Chondrocyte (in vitro differentiated cells): ENCODE data around the gene NR2C1. TPM values are rescaled to one million over a fixed set of nuclear protein-coding genes. Genes with fewer than 3 reads are reported as not detected.
"Not testable (repeated sequence)": the region's sequence is repeated elsewhere in the genome, so short reads cannot be mapped to it uniquely, and the experiment has no call there.

Experiments
- DNase-seq: peaks from one replicate; pipeline ENCODE4 v3.0.0; 2021; ENCODE audit warnings: mixed read lengths, low spot score
- H3K27ac Mint-ChIP-seq: one replicate; pipeline ENCODE4 v1.8.0; 2021; ENCODE audit warnings: mild to moderate bottlenecking, moderate library complexity, mixed read lengths; ENCODE audit not compliant: unreplicated experiment
- H3K27me3 Mint-ChIP-seq: 2 replicates; pipeline ENCODE4 v1.8.0; 2021; ENCODE audit warnings: low read depth, mixed read lengths
- H3K36me3 Mint-ChIP-seq: 2 replicates; pipeline ENCODE4 v1.8.0; 2021; ENCODE audit warnings: low read depth, mixed read lengths
- H3K4me1 Mint-ChIP-seq: 2 replicates; pipeline ENCODE4 v1.8.0; 2021; ENCODE audit warnings: low read depth, mild to moderate bottlenecking, mixed read lengths
- H3K4me3 Mint-ChIP-seq: one replicate; pipeline ENCODE4 v1.8.0; 2021; ENCODE audit warnings: mild to moderate bottlenecking, moderate library complexity, mixed read lengths; ENCODE audit not compliant: unreplicated experiment
- H3K9me3 Mint-ChIP-seq: 2 replicates; pipeline ENCODE4 v1.8.0; 2021; ENCODE audit warnings: low read depth, mixed read lengths
- total RNA-seq: library from RNA; stranded (reverse); gene quantifications from 3 replicates; pipeline ENCODE4 v1.2.1, GENCODE V29; 2021
- TF ChIP-seq, protein P1 (sequence below): fragments of 200-600 bp; sonication (generic); IDR thresholded peaks from 2 replicates; pipeline ENCODE4 v1.5.0; 2021; ENCODE audit warnings: antibody characterized with exemption, mild to moderate bottlenecking, moderate library complexity

The NR2C1 gene
- total RNA-seq, 1 donor from 2014 or later = 29.7 TPM

DNA sequence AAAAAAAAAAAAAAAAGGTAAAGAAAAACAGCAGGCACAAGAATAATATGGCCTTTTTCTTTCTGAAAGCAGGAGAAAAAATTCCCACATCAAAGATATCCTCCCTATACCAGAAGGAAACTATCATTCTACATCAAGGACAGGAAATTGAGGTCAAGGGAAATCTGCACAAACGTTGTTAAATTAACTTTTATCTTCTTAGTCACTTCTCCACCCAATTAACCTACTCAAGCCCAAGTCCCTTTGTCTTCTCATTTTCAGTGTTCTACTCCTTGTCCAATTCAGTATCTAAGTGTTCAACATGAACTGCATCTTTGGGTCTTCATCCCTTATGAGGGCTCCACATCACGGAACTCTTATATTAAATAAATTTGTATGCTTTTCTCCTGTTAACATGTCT lies 85.6 kb downstream of the NR2C1 start:
- TF ChIP-seq, protein P1, sequence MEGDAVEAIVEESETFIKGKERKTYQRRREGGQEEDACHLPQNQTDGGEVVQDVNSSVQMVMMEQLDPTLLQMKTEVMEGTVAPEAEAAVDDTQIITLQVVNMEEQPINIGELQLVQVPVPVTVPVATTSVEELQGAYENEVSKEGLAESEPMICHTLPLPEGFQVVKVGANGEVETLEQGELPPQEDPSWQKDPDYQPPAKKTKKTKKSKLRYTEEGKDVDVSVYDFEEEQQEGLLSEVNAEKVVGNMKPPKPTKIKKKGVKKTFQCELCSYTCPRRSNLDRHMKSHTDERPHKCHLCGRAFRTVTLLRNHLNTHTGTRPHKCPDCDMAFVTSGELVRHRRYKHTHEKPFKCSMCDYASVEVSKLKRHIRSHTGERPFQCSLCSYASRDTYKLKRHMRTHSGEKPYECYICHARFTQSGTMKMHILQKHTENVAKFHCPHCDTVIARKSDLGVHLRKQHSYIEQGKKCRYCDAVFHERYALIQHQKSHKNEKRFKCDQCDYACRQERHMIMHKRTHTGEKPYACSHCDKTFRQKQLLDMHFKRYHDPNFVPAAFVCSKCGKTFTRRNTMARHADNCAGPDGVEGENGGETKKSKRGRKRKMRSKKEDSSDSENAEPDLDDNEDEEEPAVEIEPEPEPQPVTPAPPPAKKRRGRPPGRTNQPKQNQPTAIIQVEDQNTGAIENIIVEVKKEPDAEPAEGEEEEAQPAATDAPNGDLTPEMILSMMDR = no peak
- no peak for DNase-seq
- H3K4me3 Mint-ChIP-seq = no peak overlapping the region
- peaks cover 16% of the 10 kb centered on the region for H3K4me1 Mint-ChIP-seq
- peaks cover 14% of the 10 kb centered on the region for H3K36me3 Mint-ChIP-seq
- no peak overlapping the region for H3K27ac Mint-ChIP-seq
- H3K27me3 Mint-ChIP-seq = no peaks in the 10 kb centered on the region
- no peaks in the 10 kb centered on the region for H3K9me3 Mint-ChIP-seq

DNA sequence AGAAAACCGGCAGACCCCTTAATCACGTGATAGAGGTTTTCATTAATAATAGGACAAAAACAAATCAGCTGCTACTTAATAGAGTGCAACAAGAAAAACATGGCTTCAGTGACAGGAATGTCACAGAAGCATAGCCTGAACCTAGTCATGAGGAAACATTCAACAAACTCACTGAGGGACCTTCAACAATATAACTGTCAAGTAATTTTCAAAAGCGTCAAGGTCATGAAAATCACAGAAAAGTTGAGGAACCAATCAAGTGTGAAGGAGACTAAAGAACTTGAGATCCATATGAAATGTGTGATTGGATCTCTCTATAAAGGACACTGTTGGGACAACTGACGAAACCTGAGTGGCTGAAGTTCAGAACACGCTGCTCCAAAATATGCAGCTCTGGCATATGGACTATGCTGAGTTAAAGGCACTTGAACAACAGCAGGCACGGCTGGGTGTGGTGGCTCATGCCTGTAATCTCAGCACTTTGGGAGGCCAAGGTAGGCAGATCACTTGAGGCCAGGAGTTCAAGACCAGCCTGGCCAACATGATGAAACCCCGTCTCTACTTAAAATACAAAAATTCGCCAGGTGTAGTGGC lies 86.2 kb downstream of the NR2C1 start:
- TF ChIP-seq, protein P1 = no peak
- no peaks in the 10 kb centered on the region for H3K27me3 Mint-ChIP-seq
- H3K4me1 Mint-ChIP-seq = peaks cover 22% of the 10 kb centered on the region
- no peaks in the 10 kb centered on the region for H3K9me3 Mint-ChIP-seq
- H3K4me3 Mint-ChIP-seq = no peak overlapping the region
- DNase-seq = no peak
- no peak overlapping the region for H3K27ac Mint-ChIP-seq
- peaks cover 12% of the 10 kb centered on the region for H3K36me3 Mint-ChIP-seq

DNA sequence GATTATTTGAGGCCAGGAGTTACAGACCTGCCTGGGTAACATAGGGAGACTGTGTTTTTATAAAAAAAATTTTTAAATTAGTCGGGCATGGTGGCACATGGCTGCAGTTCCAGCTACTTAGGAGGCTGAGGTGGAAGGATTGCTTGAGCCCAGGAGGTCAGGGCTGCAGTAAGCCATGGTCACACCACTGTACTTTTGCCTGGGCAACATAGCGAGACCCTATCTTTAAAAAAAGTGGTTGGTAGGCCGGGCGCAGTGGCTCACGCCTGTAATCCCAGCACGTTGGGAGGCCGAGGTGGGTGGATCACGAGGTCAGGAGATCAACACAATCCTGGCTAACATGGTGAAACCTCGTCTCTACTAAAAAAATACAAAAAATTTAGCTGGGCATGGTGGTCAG lies 88.3 kb downstream of the NR2C1 start:
- H3K4me3 Mint-ChIP-seq = not testable (repeated sequence)

DNA sequence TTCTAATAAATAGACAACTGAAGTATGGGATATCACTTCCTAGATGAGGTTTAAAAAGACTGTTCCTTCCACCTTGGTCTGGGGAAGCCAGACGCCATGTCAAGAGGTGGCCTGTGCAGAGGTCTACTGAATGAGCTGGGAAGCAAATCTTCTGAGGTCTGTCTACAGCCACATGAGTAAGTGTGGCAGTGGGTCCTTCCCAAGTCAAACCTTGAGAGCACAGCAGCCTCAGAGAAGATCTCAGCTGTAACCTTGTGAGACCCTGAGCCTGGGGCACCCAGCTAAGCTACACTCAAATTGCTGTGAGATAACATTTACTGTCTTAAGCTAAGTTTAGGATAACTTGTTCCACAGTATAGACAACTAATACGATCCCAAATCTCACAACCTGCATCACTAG lies 90.1 kb downstream of the NR2C1 start:
- peaks cover 6% of the 10 kb centered on the region for H3K36me3 Mint-ChIP-seq
- peaks cover 23% of the 10 kb centered on the region for H3K4me1 Mint-ChIP-seq
- H3K27me3 Mint-ChIP-seq = no peaks in the 10 kb centered on the region
- H3K4me3 Mint-ChIP-seq = no peak overlapping the region
- DNase-seq = no peak
- no peaks in the 10 kb centered on the region for H3K9me3 Mint-ChIP-seq
- TF ChIP-seq, protein P1 = no peak
- peak overlapping the region; percentile 94 for H3K27ac Mint-ChIP-seq

More for the DNA sequence above, 88.3 kb downstream of the NR2C1 start:
- not testable (repeated sequence) for DNase-seq, H3K36me3 Mint-ChIP-seq, H3K9me3 Mint-ChIP-seq, H3K27ac Mint-ChIP-seq, H3K27me3 Mint-ChIP-seq
- peaks cover 23% of the 10 kb centered on the region for H3K4me1 Mint-ChIP-seq

DNA sequence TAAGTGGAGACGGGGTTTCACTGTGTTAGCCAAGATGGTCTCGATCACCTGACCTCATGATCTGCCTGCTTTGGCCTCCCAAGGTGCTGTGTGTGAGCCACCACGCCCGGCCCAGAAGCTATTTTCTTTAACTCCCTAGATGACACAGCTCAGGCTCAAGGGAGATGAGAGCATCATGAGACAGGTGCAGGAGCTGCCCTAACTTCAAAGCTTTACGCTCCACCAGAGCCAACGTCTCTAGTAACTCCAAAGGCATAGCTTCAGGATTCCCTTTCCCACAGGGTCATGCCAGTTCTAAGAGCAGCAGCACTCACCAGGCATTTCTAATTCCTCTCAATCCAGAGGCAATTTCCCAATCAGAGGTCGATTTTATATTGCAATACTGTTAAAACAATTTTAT lies 91.0 kb downstream of the NR2C1 start:
- Mint-ChIP-seq H3K36me3 (peaks cover 5% of the 10 kb centered on the region), H3K27ac (peak overlapping the region; percentile 57), H3K27me3 (no peaks in the 10 kb centered on the region), H3K4me3 (no peak overlapping the region), H3K4me1 (peaks cover 23% of the 10 kb centered on the region), H3K9me3 (no peaks in the 10 kb centered on the region)
- no peak for DNase-seq
- TF ChIP-seq, protein P1 = no peak

DNA sequence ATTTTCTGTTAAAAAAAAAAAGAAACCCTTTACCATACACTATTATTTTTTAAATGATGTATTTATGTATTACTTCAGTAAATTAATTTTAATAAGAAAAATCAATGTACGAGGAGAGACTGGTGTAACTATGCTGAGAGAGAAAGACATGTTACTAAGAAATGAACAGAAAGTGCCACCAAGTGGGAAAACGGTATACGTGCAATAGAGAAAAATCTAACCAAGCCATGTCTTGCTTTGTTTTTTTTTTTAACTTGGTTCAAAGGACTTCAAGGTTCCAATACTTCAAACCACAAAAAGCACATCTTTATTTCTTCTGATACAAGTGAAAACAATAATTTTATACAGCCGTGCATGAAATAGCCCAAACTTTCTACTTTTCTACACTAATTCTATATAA lies 92.8 kb downstream of the NR2C1 start:
- TF ChIP-seq, protein P1 = peak; percentile 76
- no peak for DNase-seq
- H3K27me3 Mint-ChIP-seq = no peaks in the 10 kb centered on the region
- no peaks in the 10 kb centered on the region for H3K9me3 Mint-ChIP-seq
- no peak overlapping the region for H3K27ac Mint-ChIP-seq
- peaks cover 7% of the 10 kb centered on the region for H3K36me3 Mint-ChIP-seq
- no peak overlapping the region for H3K4me3 Mint-ChIP-seq
- peaks cover 23% of the 10 kb centered on the region for H3K4me1 Mint-ChIP-seq
